Limb (tissue), 2 donors: ENCODE measurements around the gene DNLZ.
A peak's percentile ranks its signal among the peaks of the same experiment; 100 is the strongest.

ENCODE experiments used
- DNase-seq, 2 donors: peaks; one replicate each; pipeline ENCODE4 v3.0.0-alpha.2; 2016; ENCODE audit errors: extremely low spot score in 2 of 2

The DNLZ gene

DNA sequence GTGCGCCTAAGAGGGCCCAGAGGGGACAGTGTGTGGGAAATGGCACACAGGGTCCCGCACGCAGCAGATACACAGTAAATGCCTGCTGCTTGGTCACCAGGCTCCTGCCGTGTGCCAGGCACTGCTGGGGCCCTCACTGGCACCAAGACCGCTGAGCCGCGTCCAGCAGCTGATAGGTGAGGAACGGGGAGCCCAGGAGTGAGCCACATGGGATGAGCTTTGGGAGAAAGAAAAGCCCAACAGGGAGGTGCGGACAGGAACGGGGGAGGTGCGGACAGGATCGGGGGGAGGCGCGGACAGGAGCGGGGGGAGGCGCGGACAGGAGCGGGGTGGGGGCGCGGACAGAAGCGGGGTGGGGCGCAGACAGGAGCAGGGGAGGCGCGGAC is 19.7 kb downstream of the DNLZ start:
- DNase-seq, result no peak

DNA sequence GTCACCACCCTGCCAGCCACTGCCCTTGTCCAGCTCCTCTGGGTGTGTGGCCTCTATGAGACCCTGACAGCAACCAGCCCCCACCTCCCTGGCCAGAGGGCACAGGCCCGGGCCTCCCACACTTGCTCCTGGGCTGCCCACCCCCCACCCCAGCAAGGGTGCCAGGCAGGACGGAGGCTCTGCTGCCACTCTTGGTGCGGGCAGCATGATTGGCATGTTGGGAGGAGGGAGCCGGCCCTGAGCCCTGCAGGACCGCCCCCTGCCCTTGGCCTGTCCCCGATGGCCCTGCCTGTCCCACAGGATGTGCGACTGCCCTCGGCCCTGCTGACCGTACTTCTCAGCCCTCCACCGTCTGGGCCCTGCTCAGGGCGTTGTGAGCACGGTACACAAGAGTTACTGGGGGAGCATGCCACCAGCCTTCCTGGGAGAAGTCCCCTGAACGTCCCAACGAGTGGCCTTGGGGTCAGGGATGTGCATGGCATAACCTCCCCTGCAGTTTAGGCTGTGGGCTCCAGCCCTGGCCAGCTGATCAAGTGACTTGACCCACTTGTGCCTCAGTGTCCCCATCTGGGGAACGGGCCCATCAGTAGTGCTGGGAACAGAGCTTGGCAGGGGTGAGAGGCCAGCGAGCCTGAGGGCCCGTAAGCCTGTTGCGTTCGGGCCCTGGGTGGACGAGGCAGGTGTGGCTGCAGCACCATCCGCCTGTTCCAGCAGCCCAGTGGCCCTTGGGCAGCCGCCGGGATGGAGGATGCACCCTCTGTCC is 20.2 kb downstream of the DNLZ start:
- no peak for DNase-seq

DNA sequence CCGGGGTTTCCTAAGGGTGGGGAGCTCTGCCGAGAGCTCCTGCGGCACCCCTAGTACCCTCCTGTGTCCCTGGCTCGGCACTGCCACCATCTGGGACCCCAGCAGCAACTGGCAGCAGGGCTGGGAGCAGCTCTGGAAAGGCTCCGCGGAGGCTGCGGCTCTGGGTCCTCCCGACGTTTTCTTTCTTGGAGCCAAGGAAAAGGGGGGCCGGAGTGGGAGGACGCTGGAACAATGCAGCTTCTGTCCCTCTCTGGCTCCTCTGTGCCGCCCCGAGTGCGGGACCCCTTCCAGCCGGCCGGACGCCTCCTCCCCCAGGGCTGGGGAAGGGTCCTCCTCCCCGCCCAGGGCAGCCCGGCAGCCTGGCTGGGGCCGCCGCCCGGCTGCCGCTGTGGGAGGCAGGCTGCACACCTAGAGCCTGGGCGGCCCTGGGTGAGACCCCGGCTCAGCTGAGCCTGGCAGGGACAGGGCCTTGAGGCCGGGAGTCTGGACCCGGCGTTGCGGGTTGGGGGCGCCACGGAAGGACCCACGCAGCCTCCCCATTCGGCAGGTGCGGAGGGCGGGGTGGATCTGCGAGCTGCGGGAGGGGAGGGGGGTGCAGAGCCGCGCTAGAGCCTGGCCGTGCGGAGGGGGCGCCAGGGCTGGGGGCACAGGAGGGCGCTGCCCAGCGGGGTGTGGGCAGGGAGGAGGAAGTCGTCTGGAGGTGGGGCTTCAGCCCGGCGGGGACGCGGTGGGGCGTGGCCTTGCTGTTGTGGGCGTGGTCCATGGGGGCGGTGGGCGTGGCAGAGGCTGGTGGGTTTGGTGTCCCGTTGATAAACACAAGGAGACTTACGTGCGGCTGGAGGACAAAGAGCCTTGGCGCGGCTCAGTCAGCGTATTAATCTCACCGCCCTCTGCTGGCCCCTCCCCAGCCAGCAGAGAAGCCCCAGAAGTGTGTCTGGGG is 21.1 kb downstream of the DNLZ start:
- DNase-seq, result peak in 1 of 2 donors; percentile 90

DNA sequence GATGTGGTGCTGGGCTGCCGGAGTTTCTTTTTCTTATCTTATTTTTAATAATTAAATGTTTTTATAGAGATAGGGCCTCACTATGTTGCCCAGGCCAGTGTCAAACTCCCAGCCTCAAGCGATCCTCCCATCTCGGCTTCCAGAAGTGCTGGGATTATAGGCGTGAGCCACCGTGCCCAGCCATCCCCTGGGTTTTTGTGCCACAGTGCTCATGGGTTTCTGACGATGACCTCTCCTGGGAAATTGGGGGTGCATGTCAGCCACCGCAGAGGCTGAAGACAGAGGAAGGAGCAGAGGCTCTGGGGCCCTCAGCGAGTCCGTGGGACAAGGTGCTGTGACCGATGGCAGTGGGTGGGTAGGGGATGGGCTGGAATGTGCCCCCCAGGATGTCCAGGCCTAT is 21.8 kb downstream of the DNLZ start:
- no peak for DNase-seq

DNA sequence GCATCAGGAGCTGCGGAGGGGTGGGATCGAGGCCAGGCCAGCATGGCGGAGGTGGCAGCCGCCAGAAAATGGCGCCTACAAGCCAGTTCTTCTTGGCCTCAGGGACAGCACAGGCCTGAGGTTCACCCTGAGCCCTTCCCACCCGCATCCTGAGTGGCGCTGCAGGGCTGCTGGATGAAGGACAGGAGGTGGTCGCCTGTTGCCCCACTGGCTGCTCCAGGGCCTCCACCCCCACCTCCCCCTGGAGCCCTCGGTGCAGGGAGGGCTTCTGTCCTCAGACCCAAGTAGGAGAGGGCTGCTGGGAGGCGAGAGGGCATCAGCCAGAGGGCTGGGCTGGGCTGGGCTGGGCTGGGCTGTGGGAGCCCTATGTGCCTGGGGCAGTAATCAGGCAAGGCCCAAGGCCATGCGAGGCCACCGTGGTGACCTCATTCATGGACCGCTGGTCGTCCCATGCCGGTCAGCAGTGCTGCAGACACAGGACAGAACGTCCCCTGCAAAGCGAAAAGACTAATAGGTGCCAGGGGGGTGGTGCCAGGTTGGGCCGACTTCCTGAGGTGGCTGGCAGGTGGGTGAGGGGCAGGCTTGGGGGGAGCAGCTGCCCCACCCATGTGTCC is 22.4 kb downstream of the DNLZ start:
- no peak for DNase-seq

DNA sequence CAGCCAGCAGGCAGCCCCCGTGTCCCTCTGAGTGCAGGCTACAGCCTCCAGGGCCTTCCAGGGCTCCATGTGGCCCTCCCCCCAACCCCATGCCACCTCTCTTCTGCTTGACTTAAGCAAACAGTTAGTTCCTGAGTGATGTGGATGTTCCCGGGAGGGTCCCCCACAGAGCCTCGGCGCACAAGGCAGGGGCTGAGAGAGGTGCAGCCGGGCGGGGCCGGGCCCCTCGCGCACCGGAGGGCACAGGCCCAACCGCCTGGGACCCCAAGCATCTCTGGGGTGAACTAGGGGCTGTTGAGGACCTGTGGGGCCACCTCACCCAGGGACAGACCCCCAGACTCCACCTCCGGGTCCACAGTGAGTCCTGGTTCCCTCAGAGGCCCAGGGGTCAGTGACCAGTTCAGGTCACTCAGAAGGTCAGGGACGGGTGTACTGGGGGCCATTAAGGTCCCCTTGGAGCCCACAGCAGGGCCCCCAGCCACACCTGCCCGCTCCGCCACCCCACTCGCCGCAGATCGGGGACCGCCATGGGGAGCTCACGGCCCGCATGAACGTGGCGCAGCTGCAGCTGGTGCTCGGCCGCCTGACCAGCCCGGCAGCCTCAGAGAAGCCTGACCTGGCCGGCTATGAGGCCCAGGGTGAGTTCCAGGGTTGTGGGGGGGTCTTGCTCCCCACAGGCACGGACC is 23.0 kb downstream of the DNLZ start:
- DNase-seq, result no peak

DNA sequence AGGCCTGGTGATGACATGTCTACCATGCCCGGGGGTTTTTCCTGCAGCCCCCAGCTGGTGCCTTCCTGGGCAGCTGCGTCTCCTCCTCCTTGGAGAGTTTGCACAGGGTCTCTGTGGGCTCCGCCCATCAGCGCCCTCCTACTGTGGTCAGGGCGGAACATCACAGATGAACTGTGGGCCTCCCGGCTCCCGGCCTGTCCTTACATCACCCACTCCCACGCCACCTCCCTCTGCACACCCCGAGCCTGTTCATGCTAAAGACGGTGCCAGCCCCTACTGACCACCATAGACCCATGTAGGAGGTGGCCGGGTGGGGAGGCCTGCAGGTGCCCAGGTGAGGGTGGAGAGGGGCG is 23.6 kb downstream of the DNLZ start:
- DNase-seq, result no peak

DNA sequence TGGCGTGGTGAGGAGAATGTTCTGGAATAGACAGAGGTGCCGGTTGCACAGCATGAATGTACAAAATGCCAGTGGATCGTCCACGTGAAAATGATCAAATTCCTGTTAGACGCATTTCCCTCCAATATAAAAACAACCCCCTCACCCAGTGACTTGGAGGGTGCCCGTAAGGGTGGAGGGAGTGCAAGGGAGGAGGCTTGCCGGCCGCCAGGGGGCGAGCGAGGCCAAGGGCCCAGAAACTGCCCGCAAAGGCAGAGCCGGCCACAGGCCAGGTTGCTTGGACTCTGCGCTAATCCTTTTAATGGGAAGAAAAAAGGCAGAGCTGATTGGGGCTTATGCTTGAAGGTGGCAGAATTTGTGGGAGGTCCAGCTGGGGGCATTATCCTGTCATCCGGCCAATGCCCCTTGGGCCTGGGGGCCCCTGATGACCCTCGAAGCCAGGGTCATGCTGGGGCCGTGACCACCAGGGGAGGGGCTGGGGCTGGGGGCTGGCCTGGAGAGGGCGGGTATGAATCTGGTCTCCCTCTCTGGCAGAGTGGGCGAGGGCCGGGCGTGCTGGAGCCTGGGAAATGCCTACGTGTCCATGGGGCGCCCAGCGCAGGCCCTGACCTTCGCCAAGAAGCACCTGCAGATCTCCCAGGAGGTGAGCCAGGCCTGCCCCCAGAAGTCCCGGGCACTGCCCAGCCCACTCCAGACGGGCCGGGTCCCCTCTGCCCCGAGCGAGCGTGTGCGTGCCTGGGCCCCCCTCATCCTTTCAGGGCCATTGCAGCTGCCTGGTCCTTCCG is 24.2 kb downstream of the DNLZ start:
- no peak for DNase-seq

DNA sequence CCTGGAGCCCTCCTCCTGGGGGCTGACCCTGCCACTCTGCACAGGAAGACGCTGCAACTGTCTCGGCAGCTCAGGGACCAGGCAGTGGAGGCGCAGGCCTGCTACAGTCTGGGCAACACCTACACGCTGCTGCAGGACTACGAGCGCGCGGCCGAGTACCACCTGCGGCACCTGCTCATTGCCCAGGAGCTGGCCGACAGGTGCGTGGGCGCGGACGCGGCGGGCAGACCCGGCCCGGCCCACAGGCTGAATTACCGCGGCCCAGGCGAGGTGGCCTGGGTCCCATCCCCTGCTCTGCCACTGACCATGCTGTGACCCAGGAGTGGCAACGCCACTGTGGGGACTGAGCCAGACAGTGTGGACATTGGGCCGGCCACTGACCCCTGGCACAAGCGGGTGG is 25.0 kb downstream of the DNLZ start:
- no peak for DNase-seq

DNA sequence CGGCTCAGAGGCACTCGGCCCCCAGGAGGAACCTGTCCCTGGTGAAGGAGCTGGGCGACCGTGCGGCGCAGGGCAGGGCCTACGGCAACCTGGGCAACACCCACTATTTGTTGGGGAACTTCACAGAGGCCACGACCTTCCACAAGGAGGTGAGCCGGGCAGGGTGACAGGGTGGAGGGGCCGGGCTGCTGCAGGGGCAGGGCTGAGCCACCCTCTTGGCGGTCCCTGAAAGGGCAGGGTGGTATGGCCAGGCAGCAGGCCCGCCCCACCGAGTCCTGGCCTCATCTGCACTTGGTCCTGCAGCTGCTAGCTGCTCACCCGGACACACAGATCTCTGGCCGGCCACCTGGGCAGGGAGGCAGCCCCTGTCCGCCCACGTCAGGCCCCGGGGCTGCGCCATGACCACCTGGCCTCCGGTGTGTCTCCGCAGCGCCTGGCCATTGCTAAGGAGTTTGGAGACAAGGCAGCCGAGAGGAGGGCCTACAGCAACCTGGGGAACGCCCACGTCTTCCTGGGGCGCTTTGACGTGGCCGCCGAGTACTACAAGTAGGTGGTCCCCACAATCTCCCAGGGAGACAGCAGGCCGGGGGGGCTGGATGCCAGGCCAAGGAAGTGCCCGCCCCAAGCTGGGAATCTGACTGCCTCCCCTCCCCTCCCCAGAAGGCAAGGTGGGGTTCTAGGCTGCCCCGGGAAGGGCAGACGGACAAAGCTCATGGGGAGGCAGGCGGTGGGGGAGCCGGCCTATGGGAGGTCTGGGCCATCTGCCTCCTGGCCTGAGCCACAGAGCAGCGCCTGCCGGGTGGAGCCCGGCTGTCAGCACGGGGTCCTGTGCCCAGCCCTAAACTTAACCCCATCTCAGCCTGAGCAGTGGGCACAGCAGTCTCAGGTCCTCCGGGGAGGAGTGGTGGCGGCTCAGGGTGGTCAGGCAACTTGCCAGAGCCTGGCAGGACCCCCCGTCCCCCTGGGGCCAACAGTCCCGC is 25.8 kb downstream of the DNLZ start:
- no peak for DNase-seq

DNA sequence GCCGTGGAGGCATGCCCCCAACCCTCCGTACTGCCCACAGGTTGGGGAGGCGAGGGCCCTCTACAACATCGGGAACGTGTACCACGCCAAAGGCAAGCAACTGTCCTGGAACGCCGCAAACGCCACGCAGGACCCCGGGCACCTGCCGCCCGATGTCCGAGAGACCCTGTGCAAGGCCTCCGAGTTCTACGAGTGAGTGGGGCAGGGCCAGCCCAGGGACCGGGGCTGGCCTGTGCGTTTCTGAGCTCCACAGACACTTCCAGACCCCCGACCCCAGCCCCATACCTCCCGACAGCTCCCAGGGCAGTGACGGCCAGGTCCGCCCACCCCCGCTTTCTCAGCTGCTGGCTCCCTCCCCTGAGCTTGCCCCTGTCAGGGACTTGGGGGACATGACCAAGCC is 26.7 kb downstream of the DNLZ start:
- no peak for DNase-seq

DNA sequence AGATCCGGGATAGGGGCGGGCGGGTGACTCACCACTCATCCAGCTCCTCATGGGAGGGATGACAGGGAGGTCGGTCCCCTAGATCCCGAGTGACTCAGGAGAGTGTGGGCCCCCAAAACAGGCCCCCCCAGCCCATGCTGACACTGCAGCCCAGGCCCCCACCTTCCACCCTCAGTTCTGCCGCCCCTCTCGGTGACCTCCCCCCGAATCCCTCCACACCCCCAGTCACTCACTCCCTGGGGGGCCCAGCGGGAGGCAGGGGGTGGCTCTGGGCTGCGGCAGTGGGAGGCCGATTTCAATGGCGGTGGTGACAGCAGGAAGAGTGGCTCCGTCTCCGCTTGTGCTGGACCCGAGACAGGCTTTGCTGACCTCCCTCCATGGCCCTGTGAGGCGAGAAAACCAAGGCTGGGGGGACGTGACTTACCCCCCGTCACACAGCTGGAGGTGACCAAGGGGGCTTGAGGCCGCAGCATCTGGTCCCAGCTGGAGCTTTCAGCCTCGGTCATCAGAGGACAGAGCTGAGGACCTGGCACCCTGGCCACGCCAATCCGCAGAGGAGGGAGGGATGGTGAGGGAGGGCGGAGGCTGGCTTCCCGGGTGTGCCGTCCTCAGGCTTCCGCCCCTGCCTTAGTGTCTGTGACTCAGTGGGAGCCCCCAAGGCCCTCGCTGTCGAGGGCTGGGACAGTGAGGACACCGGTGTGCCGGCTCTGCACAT is 27.2 kb downstream of the DNLZ start:
- no peak for DNase-seq

DNA sequence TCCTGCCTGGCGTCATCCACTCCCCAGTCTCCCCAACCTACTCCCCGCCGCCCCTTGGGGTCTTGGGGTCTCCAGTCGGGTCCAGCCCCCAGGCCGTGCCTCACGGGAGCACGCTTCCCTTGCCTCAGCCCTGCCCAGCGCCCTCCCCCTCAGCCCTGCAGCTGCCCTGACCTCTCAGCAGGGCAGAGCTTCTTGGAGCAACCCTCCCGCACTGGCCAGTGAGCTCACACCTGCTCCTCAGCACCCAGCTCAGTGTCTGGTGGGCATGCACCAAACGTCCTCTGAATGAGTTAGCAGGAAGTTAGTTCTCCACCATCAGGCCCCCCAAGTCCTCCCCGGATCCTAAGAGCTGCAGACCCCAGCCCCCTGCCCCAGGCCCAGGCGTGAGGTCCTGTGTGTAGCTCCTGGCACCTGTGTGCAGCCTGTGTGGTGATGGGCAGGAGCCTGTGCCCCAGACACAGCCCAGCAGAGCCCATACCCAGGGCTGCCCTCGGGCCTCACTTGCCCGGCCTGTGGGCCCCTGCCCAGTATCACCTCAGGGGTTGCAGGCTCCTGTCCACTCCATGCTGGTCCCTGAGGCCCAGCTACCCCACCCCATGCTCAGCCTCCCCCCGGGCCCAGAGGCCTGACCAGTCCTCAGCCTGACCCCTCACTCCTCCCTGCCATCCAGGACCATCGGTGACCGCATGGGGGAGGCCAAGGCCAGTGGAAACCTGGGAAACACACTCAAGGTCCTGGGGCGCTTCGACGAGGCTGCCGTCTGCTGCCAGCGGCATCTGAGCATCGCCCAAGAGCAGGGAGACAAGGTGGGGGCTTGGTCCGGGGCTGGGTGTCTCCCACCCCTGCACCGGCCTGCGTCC is 28.0 kb downstream of the DNLZ start:
- no peak for DNase-seq

DNA sequence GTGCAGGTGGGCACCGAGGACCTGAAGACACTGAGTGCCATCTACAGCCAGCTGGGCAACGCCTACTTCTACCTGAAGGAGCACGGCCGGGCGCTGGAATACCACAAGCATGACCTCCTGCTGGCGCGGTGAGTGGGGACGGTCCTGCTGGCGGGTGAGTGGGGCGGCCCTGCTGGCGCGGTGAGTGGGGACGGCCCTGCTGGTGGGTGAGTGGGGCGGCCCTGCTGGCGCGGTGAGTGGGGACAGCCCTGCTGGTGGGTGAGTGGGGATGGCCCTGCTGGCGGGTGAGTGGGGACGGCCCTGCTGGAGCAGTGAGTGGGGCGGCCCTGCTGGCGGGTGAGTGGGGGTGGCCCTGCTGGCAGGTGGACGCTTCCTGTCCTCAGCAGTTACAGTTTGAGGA is 29.0 kb downstream of the DNLZ start:
- DNase-seq, result no peak

DNA sequence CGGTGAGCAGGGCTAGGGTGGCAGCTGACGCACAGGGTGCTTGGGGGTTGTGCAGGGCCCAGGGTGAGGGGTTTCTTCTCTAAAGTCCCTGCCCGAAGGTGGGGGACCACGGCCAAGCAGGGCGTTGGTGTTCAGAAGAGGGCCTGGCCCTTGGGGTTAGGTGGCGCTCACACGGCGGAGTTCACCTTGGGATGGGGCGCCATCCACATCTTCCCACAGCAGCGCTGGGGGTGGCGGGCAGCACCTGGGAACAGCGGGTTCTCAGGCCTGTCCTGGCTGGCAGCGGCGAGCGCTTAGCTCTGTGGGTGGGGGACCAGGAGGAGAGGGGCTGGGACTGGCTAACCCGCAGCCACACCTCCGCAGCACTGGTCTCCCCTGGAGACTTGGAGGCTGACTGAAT is 30.1 kb downstream of the DNLZ start:
- no peak for DNase-seq

DNA sequence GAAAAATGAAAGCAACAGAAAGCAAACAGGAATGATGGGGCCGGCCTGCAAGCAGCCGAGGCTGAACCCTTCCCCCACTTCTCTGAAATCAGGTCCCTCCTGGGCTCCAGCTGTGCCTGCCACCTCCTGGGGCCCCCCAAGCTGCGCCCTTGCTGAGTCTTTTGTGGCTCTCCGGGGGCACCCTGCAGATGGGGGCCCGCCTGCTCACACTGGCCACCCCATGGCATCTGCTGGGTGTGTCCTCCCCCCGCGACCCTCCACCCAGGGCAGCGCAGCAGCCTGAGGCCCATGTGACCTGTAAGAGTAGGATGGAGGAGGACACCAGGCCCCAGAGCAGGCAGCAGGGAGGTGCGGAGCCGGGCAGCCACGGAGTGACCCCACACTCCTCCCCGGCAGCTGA is 30.5 kb downstream of the DNLZ start:
- no peak for DNase-seq

DNA sequence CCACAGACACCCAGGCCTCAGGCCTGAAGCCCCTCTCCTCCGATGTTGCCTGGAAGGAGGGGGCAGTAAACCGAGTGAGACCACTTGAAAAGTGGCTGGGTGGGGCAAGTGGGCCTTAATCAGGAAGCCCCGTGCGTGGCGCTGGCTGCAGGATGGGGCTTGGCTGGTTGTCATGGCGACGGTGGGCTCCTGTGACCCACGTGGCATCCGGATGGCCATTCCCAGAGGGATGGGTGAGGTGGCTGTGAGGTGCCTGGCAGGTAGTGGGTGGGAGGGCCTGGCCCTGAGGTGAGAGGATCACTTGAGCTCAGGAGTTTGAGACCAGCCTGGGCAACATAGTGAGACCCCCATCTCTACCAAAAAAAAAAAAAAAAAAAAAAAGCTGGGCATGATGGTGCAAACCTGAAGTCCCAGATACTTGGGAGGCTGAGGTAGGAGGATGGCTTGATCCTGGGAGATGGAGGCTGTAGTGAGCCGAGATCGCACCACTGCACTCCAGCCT is 31.0 kb downstream of the DNLZ start:
- DNase-seq, result no peak
